Activated CD8-positive, alpha-beta T cell treated with anti-CD3 and anti-CD28 coated beads for 36 hours (primary cell): ENCODE results near the gene ASCC3. TPM values are rescaled to one million over a fixed set of nuclear protein-coding genes. Genes with fewer than 3 reads are reported as not detected.

Experiments
- ATAC-seq: fragments of 200-7000 bp; cut with Tn5 transposase; one replicate; pipeline ENCODE4 v1.10.0; 2021; ENCODE audit warnings: mild to moderate bottlenecking, moderate library complexity
- CTCF ChIA-PET: fragments of 350-600 bp; sonication (Branson Sonifier 250); formaldehyde crosslinking; loops from one replicate; lab custom pipeline; 2021; ENCODE audit warnings: antibody characterized with exemption; lab: Charles Lee
- POLR2A ChIA-PET: fragments of 350-600 bp; sonication (Branson Sonifier 250); formaldehyde crosslinking; loops from one replicate; lab custom pipeline; 2021; ENCODE audit warnings: antibody characterized with exemption; lab: Charles Lee
- DNase-seq: peaks from one replicate; pipeline ENCODE4 v3.0.0-alpha.2; 2020
- H3K27ac Mint-ChIP-seq: one replicate; pipeline ENCODE4 v1.8.0; 2021; ENCODE audit warnings: mild to moderate bottlenecking, mixed read lengths
- H3K27me3 Mint-ChIP-seq: one replicate; pipeline ENCODE4 v1.8.0; 2021; ENCODE audit warnings: mixed read lengths
- H3K36me3 Mint-ChIP-seq: one replicate; pipeline ENCODE4 v1.8.0; 2021; ENCODE audit warnings: low read depth, mixed read lengths
- H3K4me1 Mint-ChIP-seq: one replicate; pipeline ENCODE4 v1.8.0; 2021; ENCODE audit warnings: low read depth, mixed read lengths
- H3K4me3 Mint-ChIP-seq: one replicate; pipeline ENCODE4 v1.8.0; 2021; ENCODE audit warnings: mild to moderate bottlenecking, moderate library complexity, mixed read lengths
- H3K9me3 Mint-ChIP-seq: one replicate; pipeline ENCODE4 v1.8.0; 2021; ENCODE audit warnings: mixed read lengths
- intact Hi-C: fragments of 100-400 bp; cut with micrococcal nuclease; formaldehyde crosslinking; loops from one replicate; pipeline ENCODE4 v1.10.0; 2022
- total RNA-seq, 2 experiments: library from RNA; stranded (reverse); gene quantifications; one replicate each; pipeline ENCODE4 v1.2.3, GENCODE V29; 2021
- TF ChIP-seq, protein P1 (sequence below): fragments of 200-600 bp; IDR thresholded peaks from one replicate; pipeline ENCODE4 v1.8.0; 2022; ENCODE audit warnings: antibody characterized with exemption, mild to moderate bottlenecking

The ASCC3 gene
- total RNA-seq, 2 experiments from 2014 or later: 50.2 to 50.5 TPM

DNA sequence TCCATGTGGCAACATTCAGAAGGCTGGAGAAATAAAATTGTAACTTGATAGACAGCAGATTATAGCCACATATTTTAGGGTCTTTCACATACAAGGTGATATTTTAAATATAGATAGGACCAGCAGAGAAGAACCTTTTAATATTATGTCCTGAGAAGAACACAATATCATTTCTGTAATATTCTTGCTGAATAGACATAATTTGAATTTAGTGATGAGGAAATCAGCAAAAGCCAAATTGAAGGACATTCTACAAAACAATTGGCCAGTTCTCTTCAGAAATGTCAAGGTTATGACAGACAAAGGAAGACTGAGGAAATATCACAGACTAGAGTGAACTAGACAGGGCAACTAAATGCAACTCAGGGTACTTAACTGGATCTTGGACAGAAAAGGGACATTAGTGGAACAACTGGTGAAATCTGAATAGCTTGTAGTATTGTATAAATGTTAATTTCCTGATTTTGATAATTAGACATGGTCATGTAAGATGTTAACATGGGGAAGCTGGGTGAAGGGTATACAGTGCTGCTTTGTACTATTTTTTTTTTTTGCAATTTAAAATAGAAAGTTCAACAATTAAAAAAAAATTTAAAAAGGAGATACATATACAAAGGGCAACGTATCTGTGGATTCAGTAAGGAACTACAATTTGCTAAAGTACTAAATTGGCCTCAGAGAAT lies 281.9 kb downstream of the ASCC3 start:
- ATAC-seq: no peak
- Mint-ChIP-seq H3K9me3 (no peaks in the 10 kb centered on the region), H3K27ac (no peak overlapping the region), H3K36me3 (peaks cover 44% of the 10 kb centered on the region), H3K27me3 (no peaks in the 10 kb centered on the region), H3K4me1 (no peaks in the 10 kb centered on the region), H3K4me3 (no peak overlapping the region)
- CTCF ChIA-PET: no interaction called here
- POLR2A ChIA-PET: no interaction called here
- TF ChIP-seq, protein P1, sequence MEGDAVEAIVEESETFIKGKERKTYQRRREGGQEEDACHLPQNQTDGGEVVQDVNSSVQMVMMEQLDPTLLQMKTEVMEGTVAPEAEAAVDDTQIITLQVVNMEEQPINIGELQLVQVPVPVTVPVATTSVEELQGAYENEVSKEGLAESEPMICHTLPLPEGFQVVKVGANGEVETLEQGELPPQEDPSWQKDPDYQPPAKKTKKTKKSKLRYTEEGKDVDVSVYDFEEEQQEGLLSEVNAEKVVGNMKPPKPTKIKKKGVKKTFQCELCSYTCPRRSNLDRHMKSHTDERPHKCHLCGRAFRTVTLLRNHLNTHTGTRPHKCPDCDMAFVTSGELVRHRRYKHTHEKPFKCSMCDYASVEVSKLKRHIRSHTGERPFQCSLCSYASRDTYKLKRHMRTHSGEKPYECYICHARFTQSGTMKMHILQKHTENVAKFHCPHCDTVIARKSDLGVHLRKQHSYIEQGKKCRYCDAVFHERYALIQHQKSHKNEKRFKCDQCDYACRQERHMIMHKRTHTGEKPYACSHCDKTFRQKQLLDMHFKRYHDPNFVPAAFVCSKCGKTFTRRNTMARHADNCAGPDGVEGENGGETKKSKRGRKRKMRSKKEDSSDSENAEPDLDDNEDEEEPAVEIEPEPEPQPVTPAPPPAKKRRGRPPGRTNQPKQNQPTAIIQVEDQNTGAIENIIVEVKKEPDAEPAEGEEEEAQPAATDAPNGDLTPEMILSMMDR: no peak
- intact Hi-C loops: no loop called here
- no peak for DNase-seq

DNA sequence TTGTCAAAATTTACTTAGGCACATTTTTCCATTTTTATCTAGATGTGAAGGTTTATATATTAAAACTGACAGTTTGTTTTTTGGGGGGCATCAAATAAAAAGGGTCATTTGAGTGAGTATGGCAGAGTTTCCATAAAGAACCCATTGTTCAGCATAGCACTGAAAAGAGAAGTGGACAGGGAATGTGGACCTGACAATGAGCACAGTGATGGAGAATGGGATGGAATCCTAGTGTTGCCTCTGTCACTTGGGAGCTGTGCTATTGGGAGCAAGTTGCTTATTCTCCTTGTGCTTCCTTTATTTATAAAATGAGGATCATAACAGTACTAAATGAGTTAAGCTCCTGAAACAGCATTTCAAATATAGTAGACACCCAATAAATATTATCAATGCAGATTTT lies 285.7 kb downstream of the ASCC3 start:
- TF ChIP-seq, protein P1: no peak
- no peak overlapping the region for H3K27ac Mint-ChIP-seq
- intact Hi-C loops: no loop called here
- peaks cover 28% of the 10 kb centered on the region for H3K36me3 Mint-ChIP-seq
- POLR2A ChIA-PET: no interaction called here
- no peaks in the 10 kb centered on the region for H3K4me1 Mint-ChIP-seq
- no peak for ATAC-seq
- no peak overlapping the region for H3K4me3 Mint-ChIP-seq
- no peaks in the 10 kb centered on the region for H3K27me3 Mint-ChIP-seq
- CTCF ChIA-PET: no interaction called here
- no peak for DNase-seq
- H3K9me3 Mint-ChIP-seq: no peaks in the 10 kb centered on the region

DNA sequence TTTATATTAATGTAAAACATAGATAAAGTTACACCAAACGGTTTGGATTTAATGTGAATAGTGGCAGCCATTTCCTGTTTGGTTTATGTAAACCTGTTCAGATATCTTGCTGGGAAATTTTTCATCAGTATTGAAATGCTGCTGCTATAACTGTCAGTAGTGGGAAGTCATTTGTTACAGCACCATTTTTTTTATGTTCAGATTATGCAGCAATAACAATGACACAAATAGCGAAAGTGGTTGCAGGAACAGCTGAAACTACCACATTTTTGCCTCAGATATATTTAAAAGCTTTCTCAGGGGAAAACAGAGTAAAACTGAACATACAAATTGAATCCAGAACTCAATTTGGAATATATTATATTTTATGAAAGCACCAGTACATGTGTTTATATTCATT lies 287.6 kb downstream of the ASCC3 start:
- Mint-ChIP-seq H3K4me3 (no peak overlapping the region), H3K36me3 (peaks cover 32% of the 10 kb centered on the region), H3K9me3 (no peaks in the 10 kb centered on the region), H3K27ac (no peak overlapping the region), H3K4me1 (no peaks in the 10 kb centered on the region), H3K27me3 (no peaks in the 10 kb centered on the region)
- ATAC-seq: no peak
- intact Hi-C loops: no loop called here
- ChIA-PET CTCF (no interaction called here), POLR2A (no interaction called here)
- no peak for DNase-seq
- TF ChIP-seq, protein P1: no peak

DNA sequence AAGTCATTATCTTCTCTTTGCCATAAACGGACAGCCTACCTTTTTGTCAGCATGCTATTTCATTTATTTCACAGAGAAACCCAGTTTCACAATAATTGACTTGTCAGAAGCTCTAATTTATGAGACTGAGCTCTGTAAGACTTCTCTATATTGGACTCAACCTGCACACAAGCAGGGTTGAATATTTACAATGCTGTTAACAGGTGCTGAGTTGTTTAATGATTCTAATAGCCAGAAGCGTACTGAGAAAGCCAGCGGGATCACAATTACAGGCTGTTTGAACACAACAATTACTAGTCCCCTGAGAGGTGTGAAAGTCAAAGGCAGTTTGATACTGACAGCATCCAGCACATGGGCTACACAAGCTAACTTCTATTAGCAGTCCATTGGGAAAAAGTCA lies 288.2 kb downstream of the ASCC3 start:
- no peaks in the 10 kb centered on the region for H3K4me1 Mint-ChIP-seq
- H3K36me3 Mint-ChIP-seq: peaks cover 30% of the 10 kb centered on the region
- TF ChIP-seq, protein P1: no peak
- no peaks in the 10 kb centered on the region for H3K9me3 Mint-ChIP-seq
- CTCF ChIA-PET: no interaction called here
- H3K4me3 Mint-ChIP-seq: no peak overlapping the region
- intact Hi-C loops: no loop called here
- H3K27ac Mint-ChIP-seq: no peak overlapping the region
- no peaks in the 10 kb centered on the region for H3K27me3 Mint-ChIP-seq
- ATAC-seq (no peak), DNase-seq (no peak)
- POLR2A ChIA-PET: no interaction called here

DNA sequence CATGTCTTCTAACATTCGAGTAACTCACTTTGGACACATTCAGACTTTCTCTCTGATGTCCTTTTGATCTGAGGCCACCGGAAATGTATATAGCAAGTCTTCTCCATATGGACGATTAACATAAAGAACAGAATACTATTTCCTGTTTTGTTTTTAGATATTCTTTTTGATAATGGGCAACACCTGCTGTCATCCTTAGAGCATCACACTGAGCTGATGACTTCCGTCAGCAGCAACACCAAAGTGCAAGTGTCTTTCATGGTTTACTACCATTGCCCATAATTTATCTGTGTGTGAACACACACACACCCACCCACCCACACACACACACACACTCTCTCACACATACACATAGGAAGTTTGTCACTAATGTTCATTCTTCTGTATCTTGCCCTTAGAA lies 303.7 kb downstream of the ASCC3 start:
- H3K9me3 Mint-ChIP-seq: peaks cover 3% of the 10 kb centered on the region
- CTCF ChIA-PET: no interaction called here
- H3K27me3 Mint-ChIP-seq: no peaks in the 10 kb centered on the region
- no peak overlapping the region for H3K4me3 Mint-ChIP-seq
- peaks cover 7% of the 10 kb centered on the region for H3K4me1 Mint-ChIP-seq
- ATAC-seq: no peak
- intact Hi-C loops: no loop called here
- POLR2A ChIA-PET: no interaction called here
- peak overlapping the region; percentile 27 for H3K27ac Mint-ChIP-seq
- no peak for DNase-seq
- TF ChIP-seq, protein P1: no peak
- peaks cover 19% of the 10 kb centered on the region for H3K36me3 Mint-ChIP-seq
